ENCODE results near the gene MYBBP1A. TPM values are rescaled to one million over a fixed set of nuclear protein-coding genes. Genes with fewer than 3 reads are reported as not detected.
A peak's percentile ranks its signal among the peaks of the same experiment; 100 is the strongest.
"Not testable (repeated sequence)": the region's sequence is repeated elsewhere in the genome, so short reads cannot be mapped to it uniquely, and the experiment has no call there.

Gene MYBBP1A
- polyA plus RNA-seq, 3 donors, result 4.2 to 22.3 (median 5.3) TPM

DNA sequence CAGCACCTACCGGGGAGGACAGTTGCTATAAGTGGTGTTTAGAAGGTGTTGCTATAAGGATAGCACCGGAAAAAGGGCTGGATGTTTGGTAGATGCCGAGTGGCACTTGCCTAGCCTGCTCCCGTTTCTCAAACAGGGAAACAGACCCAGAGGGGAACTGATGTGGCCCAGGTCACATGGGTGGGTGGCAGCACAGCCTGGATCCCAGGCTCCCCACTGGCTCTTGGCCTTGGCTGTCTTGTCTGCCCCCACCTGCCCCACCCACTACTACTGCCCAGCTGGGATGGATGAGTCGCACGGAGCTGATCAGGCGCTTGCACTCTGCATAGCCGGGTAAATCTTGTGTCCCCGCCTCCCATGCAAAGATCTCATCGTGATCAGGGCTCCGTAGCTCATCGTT lies 36.3 kb upstream of the MYBBP1A start:
- Histone ChIP-seq H3K4me3 (replicated peaks in 1 of 3; ENCODE audit: low read depth in 2 of 3, low read length in 3 of 3) (no peak overlapping the region), H3K36me3 (replicated peaks in 1 of 2; ENCODE audit: control insufficient read depth in 1 of 2, insufficient read depth in 2 of 2, low read length in 2 of 2) (no peaks in the 10 kb centered on the region), H3K4me2 (replicated peaks; ENCODE audit: extremely low read depth, low read length, poor library complexity, severe bottlenecking) (no peak overlapping the region), H3K27me3 (ENCODE audit: control insufficient read depth in 2 of 2, insufficient read depth in 2 of 2, low read length in 2 of 2) (peaks cover 0 to 11% of the 10 kb centered on the region in 2 donors), H3K4me1 (ENCODE audit: control insufficient read depth in 1 of 2, insufficient read depth in 2 of 2, low read length in 2 of 2) (peaks cover 4 to 6% of the 10 kb centered on the region in 2 donors), H3K27ac (ENCODE audit: low read depth in 1 of 2, low read length in 2 of 2) (no peak overlapping the region), H4K20me1 (ENCODE audit: insufficient read depth, low read length) (no peaks in the 10 kb centered on the region), H2AFZ (ENCODE audit: insufficient read depth, low read depth, low read length, poor library complexity, severe bottlenecking) (no peak overlapping the region), H3K9ac (ENCODE audit: insufficient read depth, low read length, poor library complexity, severe bottlenecking) (no peak overlapping the region), H3K9me3 (replicated peaks in 1 of 2; ENCODE audit: control insufficient read depth in 1 of 2, insufficient read depth in 1 of 2, low read length in 2 of 2) (no peaks in the 10 kb centered on the region), H3K79me2 (ENCODE audit: insufficient read depth, low read length) (no peaks in the 10 kb centered on the region)
- Mint-ChIP-seq H3K27me3 (ENCODE audit: low read depth in 3 of 3) (peaks cover 18 to 33% (median 24%) of the 10 kb centered on the region in 3 donors), H3K4me3 (no peak overlapping the region), H3K4me1 (peaks cover 7% of the 10 kb centered on the region), H3K36me3 (no peaks in the 10 kb centered on the region), H3K9me3 (no peaks in the 10 kb centered on the region), H3K27ac (no peak overlapping the region)
- TF ChIP-seq, protein P1, sequence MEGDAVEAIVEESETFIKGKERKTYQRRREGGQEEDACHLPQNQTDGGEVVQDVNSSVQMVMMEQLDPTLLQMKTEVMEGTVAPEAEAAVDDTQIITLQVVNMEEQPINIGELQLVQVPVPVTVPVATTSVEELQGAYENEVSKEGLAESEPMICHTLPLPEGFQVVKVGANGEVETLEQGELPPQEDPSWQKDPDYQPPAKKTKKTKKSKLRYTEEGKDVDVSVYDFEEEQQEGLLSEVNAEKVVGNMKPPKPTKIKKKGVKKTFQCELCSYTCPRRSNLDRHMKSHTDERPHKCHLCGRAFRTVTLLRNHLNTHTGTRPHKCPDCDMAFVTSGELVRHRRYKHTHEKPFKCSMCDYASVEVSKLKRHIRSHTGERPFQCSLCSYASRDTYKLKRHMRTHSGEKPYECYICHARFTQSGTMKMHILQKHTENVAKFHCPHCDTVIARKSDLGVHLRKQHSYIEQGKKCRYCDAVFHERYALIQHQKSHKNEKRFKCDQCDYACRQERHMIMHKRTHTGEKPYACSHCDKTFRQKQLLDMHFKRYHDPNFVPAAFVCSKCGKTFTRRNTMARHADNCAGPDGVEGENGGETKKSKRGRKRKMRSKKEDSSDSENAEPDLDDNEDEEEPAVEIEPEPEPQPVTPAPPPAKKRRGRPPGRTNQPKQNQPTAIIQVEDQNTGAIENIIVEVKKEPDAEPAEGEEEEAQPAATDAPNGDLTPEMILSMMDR (IDR thresholded peaks at IDR 0.05), result no peak
- peak in 2 of 3 donors; percentile 4 to 19 for DNase-seq
- 71% methylated on average over 12 of the region's 12 CpGs for WGBS (ENCODE audit: insufficient coverage)
- intact Hi-C loops (cut with micrococcal nuclease), result no loop called here

DNA sequence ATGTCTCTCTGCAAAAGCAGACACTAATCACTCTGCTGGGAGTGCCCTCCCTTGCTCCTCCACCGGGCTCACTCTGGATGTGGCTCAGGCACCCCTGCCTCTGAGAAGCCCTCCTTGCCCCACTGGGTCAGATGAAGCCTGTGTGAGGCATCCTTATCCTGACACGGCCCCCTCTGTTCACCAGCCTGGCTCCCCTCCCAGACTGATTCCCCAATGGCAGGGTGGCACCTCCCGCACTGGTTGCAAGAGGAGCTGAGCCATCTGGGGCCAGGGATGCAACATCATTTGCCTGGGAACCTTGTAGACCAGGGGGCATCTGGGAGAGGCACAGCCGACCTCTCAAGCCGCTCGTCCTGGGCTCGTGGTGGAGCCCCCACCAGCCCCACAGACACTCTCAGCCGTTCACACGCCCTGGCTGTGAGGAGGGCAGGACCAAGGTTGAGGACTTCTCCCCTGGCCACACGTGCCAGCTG lies 35.8 kb upstream of the MYBBP1A start:
- no peak overlapping the region for H3K4me3 Mint-ChIP-seq
- DNase-seq, result no peak
- H3K4me1 Mint-ChIP-seq, result peaks cover 7% of the 10 kb centered on the region
- no peak overlapping the region for H3K27ac ChIP-seq (ENCODE audit: low read depth in 1 of 2, low read length in 2 of 2)
- H4K20me1 ChIP-seq (ENCODE audit: insufficient read depth, low read length), result no peaks in the 10 kb centered on the region
- no peaks in the 10 kb centered on the region for H3K36me3 ChIP-seq (replicated peaks in 1 of 2; ENCODE audit: control insufficient read depth in 1 of 2, insufficient read depth in 2 of 2, low read length in 2 of 2)
- H3K9me3 ChIP-seq (replicated peaks in 1 of 2; ENCODE audit: control insufficient read depth in 1 of 2, insufficient read depth in 1 of 2, low read length in 2 of 2), result no peaks in the 10 kb centered on the region
- TF ChIP-seq, protein P1 (IDR thresholded peaks at IDR 0.05), result no peak
- H3K36me3 Mint-ChIP-seq, result no peaks in the 10 kb centered on the region
- no peaks in the 10 kb centered on the region for H3K79me2 ChIP-seq (ENCODE audit: insufficient read depth, low read length)
- peaks cover 22 to 37% (median 30%) of the 10 kb centered on the region in 3 donors for H3K27me3 Mint-ChIP-seq (ENCODE audit: low read depth in 3 of 3)
- WGBS (ENCODE audit: insufficient coverage), result 86% methylated on average over 10 of the region's 10 CpGs
- H3K4me1 ChIP-seq (ENCODE audit: control insufficient read depth in 1 of 2, insufficient read depth in 2 of 2, low read length in 2 of 2), result peaks cover 4 to 6% of the 10 kb centered on the region in 2 donors
- H3K27me3 ChIP-seq (ENCODE audit: control insufficient read depth in 2 of 2, insufficient read depth in 2 of 2, low read length in 2 of 2), result peaks cover 0 to 16% of the 10 kb centered on the region in 2 donors
- H3K9me3 Mint-ChIP-seq, result no peaks in the 10 kb centered on the region
- H3K9ac ChIP-seq (ENCODE audit: insufficient read depth, low read length, poor library complexity, severe bottlenecking), result no peak overlapping the region
- no peak overlapping the region for H2AFZ ChIP-seq (ENCODE audit: insufficient read depth, low read depth, low read length, poor library complexity, severe bottlenecking)
- H3K4me3 ChIP-seq (replicated peaks in 1 of 3; ENCODE audit: low read depth in 2 of 3, low read length in 3 of 3), result no peak overlapping the region
- intact Hi-C loops (cut with micrococcal nuclease), result no loop called here
- no peak overlapping the region for H3K27ac Mint-ChIP-seq
- H3K4me2 ChIP-seq (replicated peaks; ENCODE audit: extremely low read depth, low read length, poor library complexity, severe bottlenecking), result no peak overlapping the region

DNA sequence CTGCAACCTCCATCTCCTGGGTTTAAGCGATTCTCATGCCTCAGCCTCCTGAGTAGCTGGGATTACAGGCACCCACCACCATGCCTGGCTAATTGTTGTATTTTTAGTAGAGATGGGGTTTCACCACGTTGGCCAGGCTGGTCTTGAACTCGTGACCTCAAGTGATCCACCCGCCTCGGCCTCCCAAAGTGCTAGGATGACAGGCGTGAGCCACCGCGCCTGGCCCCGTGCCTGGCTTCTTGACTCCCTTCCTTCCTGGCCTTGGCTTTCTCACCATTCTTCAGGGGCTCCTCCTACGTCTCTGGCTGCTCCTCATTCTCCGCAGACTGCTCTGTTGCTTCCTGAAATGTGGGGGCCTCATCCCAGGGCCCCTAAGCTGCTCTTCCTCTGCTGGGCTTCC lies 34.9 kb upstream of the MYBBP1A start:
- H4K20me1 ChIP-seq (ENCODE audit: insufficient read depth, low read length); H3K9me3 Mint-ChIP-seq: not testable (repeated sequence)
- WGBS (ENCODE audit: insufficient coverage), result 87% methylated on average over 8 of the region's 11 CpGs

More for the DNA sequence above, 34.9 kb upstream of the MYBBP1A start:
- H3K4me3 Mint-ChIP-seq; H2AFZ ChIP-seq (ENCODE audit: insufficient read depth, low read depth, low read length, poor library complexity, severe bottlenecking); intact Hi-C loops (cut with micrococcal nuclease); H3K4me2 ChIP-seq (replicated peaks; ENCODE audit: extremely low read depth, low read length, poor library complexity, severe bottlenecking); H3K27ac ChIP-seq (ENCODE audit: low read depth in 1 of 2, low read length in 2 of 2); H3K4me1 ChIP-seq (ENCODE audit: control insufficient read depth in 1 of 2, insufficient read depth in 2 of 2, low read length in 2 of 2); H3K79me2 ChIP-seq (ENCODE audit: insufficient read depth, low read length); H3K36me3 ChIP-seq (replicated peaks in 1 of 2; ENCODE audit: control insufficient read depth in 1 of 2, insufficient read depth in 2 of 2, low read length in 2 of 2); H3K27ac Mint-ChIP-seq; H3K4me3 ChIP-seq (replicated peaks in 1 of 3; ENCODE audit: low read depth in 2 of 3, low read length in 3 of 3); DNase-seq; H3K9ac ChIP-seq (ENCODE audit: insufficient read depth, low read length, poor library complexity, severe bottlenecking); H3K9me3 ChIP-seq (replicated peaks in 1 of 2; ENCODE audit: control insufficient read depth in 1 of 2, insufficient read depth in 1 of 2, low read length in 2 of 2); H3K4me1 Mint-ChIP-seq; H3K36me3 Mint-ChIP-seq: not testable (repeated sequence)
- H3K27me3 ChIP-seq (ENCODE audit: control insufficient read depth in 2 of 2, insufficient read depth in 2 of 2, low read length in 2 of 2), result peaks cover 2 to 26% of the 10 kb centered on the region in 2 donors
- H3K27me3 Mint-ChIP-seq (ENCODE audit: low read depth in 3 of 3), result peaks cover 32 to 42% (median 38%) of the 10 kb centered on the region in 3 donors
